ENCODE measurements around the gene JPT1.

The JPT1 gene, protein sequence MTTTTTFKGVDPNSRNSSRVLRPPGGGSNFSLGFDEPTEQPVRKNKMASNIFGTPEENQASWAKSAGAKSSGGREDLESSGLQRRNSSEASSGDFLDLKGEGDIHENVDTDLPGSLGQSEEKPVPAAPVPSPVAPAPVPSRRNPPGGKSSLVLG

GRCh38 chr17:75154195-75155106 lies at the start of gene JPT1:
TSS of gene JPT1 (minus strand) at chr17:75154512. CDS start at chr17:75154397, 115 bp downstream.
- H3K27me3 ChIP-seq (ENCODE audit: insufficient read depth, low read length): no peaks in the 10 kb centered on the region
- H3K9me3 ChIP-seq (ENCODE audit: low read length): no peaks in the 10 kb centered on the region
- peaks cover 18% of the 10 kb centered on the region for H3K36me3 ChIP-seq (ENCODE audit: insufficient read depth, low read length)
- peak within 1 kb of the TSS; percentile 91 for H3K4me3 ChIP-seq (ENCODE audit: low read length)
- H2AFZ ChIP-seq (ENCODE audit: low read depth, low read length): no peak within 1 kb of the TSS
- peaks cover 12% of the 10 kb centered on the region for H3K4me1 ChIP-seq (ENCODE audit: insufficient read depth, low read length)

- H3K36me3 ChIP-seq (ENCODE audit: insufficient read depth, low read length): no peaks in the 10 kb centered on the region
- H2AFZ ChIP-seq (ENCODE audit: low read depth, low read length): no peak overlapping the region
- H3K4me3 ChIP-seq (ENCODE audit: low read length): no peak overlapping the region
- no peaks in the 10 kb centered on the region for H3K4me1 ChIP-seq (ENCODE audit: insufficient read depth, low read length)
- H3K9me3 ChIP-seq (ENCODE audit: low read length): no peaks in the 10 kb centered on the region
- H3K27me3 ChIP-seq (ENCODE audit: insufficient read depth, low read length): no peaks in the 10 kb centered on the region
These were observed 45.7 kb upstream of the JPT1 start for GRCh38 chr17:75199886-75200618.

- Histone ChIP-seq H3K4me1 (ENCODE audit: insufficient read depth, low read length) (no peaks in the 10 kb centered on the region), H3K36me3 (ENCODE audit: insufficient read depth, low read length) (no peaks in the 10 kb centered on the region), H2AFZ (ENCODE audit: low read depth, low read length) (no peak overlapping the region), H3K4me3 (ENCODE audit: low read length) (no peak overlapping the region), H3K9me3 (ENCODE audit: low read length) (no peaks in the 10 kb centered on the region), H3K27me3 (ENCODE audit: insufficient read depth, low read length) (no peaks in the 10 kb centered on the region)
These were observed 40.6 kb upstream of the JPT1 start for GRCh38 chr17:75194879-75195278.

GRCh38 chr17:75191584-75191983 lies 37.3 kb upstream of the JPT1 start:
- Histone ChIP-seq H3K4me3 (ENCODE audit: low read length) (no peak overlapping the region), H3K27me3 (ENCODE audit: insufficient read depth, low read length) (no peaks in the 10 kb centered on the region), H3K4me1 (ENCODE audit: insufficient read depth, low read length) (no peaks in the 10 kb centered on the region), H3K36me3 (ENCODE audit: insufficient read depth, low read length) (no peaks in the 10 kb centered on the region), H3K9me3 (ENCODE audit: low read length) (no peaks in the 10 kb centered on the region), H2AFZ (ENCODE audit: low read depth, low read length) (no peak overlapping the region)

DNA sequence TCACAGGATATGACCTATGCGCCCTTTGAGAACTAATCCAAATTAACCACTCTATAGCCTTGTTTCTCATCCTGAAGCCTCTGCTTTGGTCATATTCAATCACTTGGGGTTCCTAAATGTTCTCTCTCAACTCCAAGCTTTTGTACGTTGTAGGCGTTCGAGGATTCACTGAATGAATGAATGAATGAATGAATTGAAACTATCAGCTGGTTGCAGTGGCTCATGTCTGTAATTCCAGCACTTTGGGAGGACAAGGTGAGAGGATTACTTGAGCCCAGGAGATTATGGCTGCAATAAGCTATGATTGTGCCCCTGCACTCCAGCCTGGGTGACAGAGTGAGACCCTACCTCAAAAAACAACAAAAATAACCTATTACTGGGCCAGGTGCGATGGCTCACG lies 34.3 kb upstream of the JPT1 start:
- Histone ChIP-seq H3K27me3 (ENCODE audit: insufficient read depth, low read length) (no peaks in the 10 kb centered on the region), H3K4me1 (ENCODE audit: insufficient read depth, low read length) (no peaks in the 10 kb centered on the region), H2AFZ (ENCODE audit: low read depth, low read length) (no peak overlapping the region), H3K9me3 (ENCODE audit: low read length) (no peaks in the 10 kb centered on the region), H3K36me3 (ENCODE audit: insufficient read depth, low read length) (no peaks in the 10 kb centered on the region), H3K4me3 (ENCODE audit: low read length) (no peak overlapping the region)

DNA sequence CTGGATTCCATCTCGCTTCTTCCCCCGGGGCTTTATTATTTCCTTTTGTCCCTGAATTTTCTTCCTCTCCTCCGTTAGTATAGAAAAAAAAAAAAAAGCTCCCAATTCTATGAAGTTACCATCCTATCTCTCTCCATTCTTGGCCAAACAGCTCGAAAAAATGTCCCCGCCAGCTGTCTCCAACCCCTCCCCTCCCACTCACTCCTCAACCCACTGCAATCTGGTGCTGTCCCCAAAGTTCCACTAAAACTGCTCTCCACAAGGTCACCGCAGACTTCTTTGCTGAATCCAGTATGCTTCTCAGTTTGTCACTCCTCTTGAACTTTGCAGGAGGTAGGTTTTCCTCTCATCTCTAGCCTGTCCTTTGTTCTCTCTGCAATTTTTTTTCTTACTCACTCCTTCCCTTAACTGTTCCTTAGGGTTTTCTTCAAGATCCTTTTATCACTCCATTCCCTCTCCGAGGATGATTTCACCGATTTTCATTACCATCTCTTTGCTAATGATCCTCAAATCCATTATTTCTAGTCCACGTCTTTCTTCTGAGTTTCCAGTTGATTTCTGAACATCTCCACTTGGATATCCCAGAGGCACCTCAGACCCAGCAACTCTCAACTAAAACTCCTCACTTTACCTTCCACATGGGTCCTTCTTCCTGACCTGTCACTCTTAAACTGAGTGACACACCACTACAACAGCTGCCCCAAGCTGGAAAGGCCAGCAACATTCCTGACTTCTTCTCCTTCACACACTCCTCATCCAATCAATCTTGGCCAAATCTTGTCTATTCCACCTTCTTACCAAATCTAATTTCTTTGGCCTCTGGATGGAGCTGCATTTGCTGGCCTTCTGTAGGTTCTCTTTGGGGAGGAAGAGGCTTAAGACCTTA lies 29.9 kb upstream of the JPT1 start:
- H3K27me3 ChIP-seq (ENCODE audit: insufficient read depth, low read length): no peaks in the 10 kb centered on the region
- H3K9me3 ChIP-seq (ENCODE audit: low read length): no peaks in the 10 kb centered on the region
- peaks cover 13% of the 10 kb centered on the region for H3K4me1 ChIP-seq (ENCODE audit: insufficient read depth, low read length)
- no peak overlapping the region for H2AFZ ChIP-seq (ENCODE audit: low read depth, low read length)
- peaks cover 9% of the 10 kb centered on the region for H3K36me3 ChIP-seq (ENCODE audit: insufficient read depth, low read length)
- H3K4me3 ChIP-seq (ENCODE audit: low read length): no peak overlapping the region

DNA sequence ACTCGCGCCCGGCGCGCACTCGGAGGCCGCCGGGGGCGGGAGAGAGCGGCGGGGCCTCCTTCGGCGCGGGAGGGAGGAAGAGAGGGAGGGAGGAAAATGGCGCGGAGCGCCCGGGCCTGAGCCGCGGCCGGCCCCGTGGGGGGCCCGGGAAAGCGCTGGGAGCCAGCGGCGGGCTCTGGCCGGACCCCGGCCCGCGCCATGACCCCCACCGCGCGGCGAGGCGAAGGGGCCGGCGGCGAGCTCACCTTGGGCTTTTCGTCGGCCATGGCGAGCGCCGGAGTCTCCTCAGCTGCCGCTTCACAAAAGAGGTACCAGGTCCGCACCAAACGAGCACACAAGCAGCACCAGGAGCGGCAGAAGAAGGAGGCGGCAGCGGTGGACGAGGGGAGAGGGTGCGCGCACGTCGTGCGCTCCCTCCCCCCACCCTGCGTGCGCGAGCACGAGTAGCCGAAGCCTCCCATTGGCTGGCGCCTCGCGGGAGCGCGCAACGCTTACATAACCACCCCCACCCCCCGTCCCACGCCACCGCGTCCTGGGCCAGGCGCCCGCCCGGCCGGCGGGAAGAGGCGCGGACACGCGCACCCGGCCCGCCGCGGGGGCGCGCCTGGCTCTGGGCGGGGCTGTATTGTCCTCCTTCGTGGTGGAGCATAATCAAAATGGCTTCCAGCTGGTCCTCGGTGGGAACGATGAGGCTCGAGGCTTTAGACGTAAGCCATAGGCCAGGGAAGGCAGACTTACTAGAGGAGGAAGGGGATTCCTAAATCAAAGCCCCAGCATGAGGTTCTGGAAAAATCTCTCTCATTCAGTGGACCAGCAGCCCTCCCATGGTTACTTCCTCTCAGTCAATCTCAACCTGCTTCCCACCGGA lies 28.5 kb upstream of the JPT1 start, which contains the start of gene SUMO2:
Gene SUMO2 (minus strand): TSS at position 391 of the 868 bp plus-strand sequence. CDS start 125 bp downstream, at position 266.
- H3K9me3 ChIP-seq (ENCODE audit: low read length): no peaks in the 10 kb centered on the region
- H3K36me3 ChIP-seq (ENCODE audit: insufficient read depth, low read length): peaks cover 18% of the 10 kb centered on the region
- peaks cover 13% of the 10 kb centered on the region for H3K4me1 ChIP-seq (ENCODE audit: insufficient read depth, low read length)
- no peak within 1 kb of the TSS for H2AFZ ChIP-seq (ENCODE audit: low read depth, low read length)
- H3K4me3 ChIP-seq (ENCODE audit: low read length): peak within 1 kb of the TSS; percentile 91
- no peaks in the 10 kb centered on the region for H3K27me3 ChIP-seq (ENCODE audit: insufficient read depth, low read length)

GRCh38 chr17:75182319-75182568 lies 27.9 kb upstream of the JPT1 start:
- Histone ChIP-seq H3K9me3 (ENCODE audit: low read length) (no peaks in the 10 kb centered on the region), H3K27me3 (ENCODE audit: insufficient read depth, low read length) (no peaks in the 10 kb centered on the region), H3K4me3 (ENCODE audit: low read length) (peak overlapping the region; percentile 91), H3K4me1 (ENCODE audit: insufficient read depth, low read length) (peaks cover 13% of the 10 kb centered on the region), H3K36me3 (ENCODE audit: insufficient read depth, low read length) (peaks cover 23% of the 10 kb centered on the region), H2AFZ (ENCODE audit: low read depth, low read length) (no peak overlapping the region)

DNA sequence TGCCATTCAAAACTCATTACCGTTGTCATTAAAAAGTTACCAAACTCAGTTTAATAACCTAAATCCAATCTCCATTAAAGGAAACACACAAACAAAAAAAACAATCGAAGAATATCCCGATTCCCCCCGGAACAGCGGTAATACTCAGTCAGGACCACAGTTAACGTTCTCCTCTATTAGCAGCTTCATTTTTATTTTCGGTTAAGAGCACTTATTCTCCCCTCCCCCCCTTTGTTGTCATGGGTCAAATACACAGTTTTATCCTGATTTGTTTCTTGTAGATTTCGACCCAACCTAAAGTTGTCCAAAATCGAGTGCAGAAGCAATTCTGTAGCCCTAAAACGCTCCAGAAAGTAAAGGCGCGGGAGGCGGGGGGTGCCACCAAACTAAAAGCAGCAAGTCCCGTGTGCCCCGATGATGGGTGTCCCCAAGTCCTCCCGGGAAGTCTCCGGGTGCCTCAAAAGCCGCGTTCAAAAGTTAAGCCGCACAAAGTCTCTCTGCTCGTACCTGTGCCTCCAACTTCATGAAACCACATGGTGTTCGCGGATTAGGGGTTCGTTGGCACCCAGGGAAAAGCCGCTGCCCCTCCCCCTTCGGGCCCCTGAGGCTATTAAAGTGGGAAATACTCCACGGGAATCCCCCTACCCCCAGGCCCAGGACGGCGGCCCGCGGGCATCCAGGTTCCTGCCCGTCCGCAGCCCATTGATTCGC lies 27.5 kb upstream of the JPT1 start:
- Histone ChIP-seq H3K36me3 (ENCODE audit: insufficient read depth, low read length) (peaks cover 25% of the 10 kb centered on the region), H3K27me3 (ENCODE audit: insufficient read depth, low read length) (no peaks in the 10 kb centered on the region), H3K4me1 (ENCODE audit: insufficient read depth, low read length) (peaks cover 13% of the 10 kb centered on the region), H3K4me3 (ENCODE audit: low read length) (peak overlapping the region; percentile 91), H2AFZ (ENCODE audit: low read depth, low read length) (no peak overlapping the region), H3K9me3 (ENCODE audit: low read length) (no peaks in the 10 kb centered on the region)

GRCh38 chr17:75181110-75181509 lies 26.8 kb upstream of the JPT1 start:
- H3K4me3 ChIP-seq (ENCODE audit: low read length): peak overlapping the region; percentile 91
- H3K9me3 ChIP-seq (ENCODE audit: low read length): no peaks in the 10 kb centered on the region
- H2AFZ ChIP-seq (ENCODE audit: low read depth, low read length): no peak overlapping the region
- peaks cover 13% of the 10 kb centered on the region for H3K4me1 ChIP-seq (ENCODE audit: insufficient read depth, low read length)
- peaks cover 31% of the 10 kb centered on the region for H3K36me3 ChIP-seq (ENCODE audit: insufficient read depth, low read length)
- H3K27me3 ChIP-seq (ENCODE audit: insufficient read depth, low read length): no peaks in the 10 kb centered on the region

- Histone ChIP-seq H3K4me3 (ENCODE audit: low read length) (no peak overlapping the region), H3K9me3 (ENCODE audit: low read length) (no peaks in the 10 kb centered on the region), H3K4me1 (ENCODE audit: insufficient read depth, low read length) (peaks cover 13% of the 10 kb centered on the region), H3K36me3 (ENCODE audit: insufficient read depth, low read length) (peaks cover 55% of the 10 kb centered on the region), H3K27me3 (ENCODE audit: insufficient read depth, low read length) (no peaks in the 10 kb centered on the region), H2AFZ (ENCODE audit: low read depth, low read length) (no peak overlapping the region)
These were observed 24.1 kb upstream of the JPT1 start for GRCh38 chr17:75178453-75178852.

Measured in neuron (in vitro differentiated cells).